ENCODE data around the gene ARMC5.

DNA sequence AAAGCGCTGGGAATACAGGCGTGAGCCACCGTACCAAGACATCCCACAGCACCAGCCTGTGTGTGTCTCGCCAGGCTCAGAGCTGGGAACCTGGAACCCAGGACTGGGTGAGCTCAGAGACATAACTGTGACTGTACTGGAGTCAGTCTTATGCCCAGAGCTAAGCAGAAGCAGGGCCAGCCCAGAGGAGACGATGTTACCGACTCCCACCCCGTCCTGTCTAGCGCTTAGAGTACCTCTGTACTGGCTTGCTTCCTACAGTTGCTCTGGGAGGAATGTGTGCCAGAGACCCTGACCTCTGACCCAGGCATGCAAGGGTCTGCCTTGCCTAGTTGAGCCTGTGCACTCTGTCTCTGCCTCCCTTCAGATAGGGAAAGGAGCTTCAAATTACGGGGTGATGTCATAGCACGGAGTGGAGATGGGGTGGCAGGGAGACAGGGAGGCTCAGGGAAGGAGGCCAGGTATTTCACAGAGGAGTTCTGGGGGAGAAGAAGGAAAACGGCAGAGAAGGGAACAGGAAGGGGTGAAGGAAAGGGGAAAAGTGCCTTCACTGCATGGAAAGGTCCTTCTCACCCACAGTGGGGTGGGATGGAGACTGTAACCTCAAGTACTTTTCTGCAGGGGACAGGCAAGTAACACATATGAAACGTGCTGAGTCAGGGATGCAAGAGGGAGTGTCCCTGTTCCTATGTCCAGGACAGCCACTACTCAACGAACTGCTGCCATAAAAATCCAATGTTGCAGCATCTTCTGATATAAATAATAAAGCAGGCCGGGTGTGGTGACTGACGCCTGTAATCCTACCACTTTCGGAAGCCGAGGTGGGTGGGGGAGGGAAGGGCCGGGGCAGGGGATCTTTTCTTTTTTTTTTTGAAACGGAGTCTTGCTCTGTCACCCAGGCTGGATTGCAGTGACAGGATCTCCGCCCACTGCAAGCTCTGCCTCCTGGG, 5.8 kb upstream of the ARMC5 start:
- TF ChIP-seq POLR2AphosphoS5 (IDR thresholded peaks at IDR 0.05; ENCODE audit: low read depth, low read length) = no peak
- no peak for TF ChIP-seq POLR2A (IDR thresholded peaks at IDR 0.05; ENCODE audit: low read depth, low read length)
